HuH-7.5 (cell line): ENCODE measurements around the gene HDAC5.
"Not testable (repeated sequence)": the region's sequence is repeated elsewhere in the genome, so short reads cannot be mapped to it uniquely, and the experiment has no call there.

Experiments
- DNase-seq: peaks from one replicate; pipeline ENCODE4 v3.0.0; 2011; ENCODE audit warnings: low spot score

HDAC5 gene

DNA sequence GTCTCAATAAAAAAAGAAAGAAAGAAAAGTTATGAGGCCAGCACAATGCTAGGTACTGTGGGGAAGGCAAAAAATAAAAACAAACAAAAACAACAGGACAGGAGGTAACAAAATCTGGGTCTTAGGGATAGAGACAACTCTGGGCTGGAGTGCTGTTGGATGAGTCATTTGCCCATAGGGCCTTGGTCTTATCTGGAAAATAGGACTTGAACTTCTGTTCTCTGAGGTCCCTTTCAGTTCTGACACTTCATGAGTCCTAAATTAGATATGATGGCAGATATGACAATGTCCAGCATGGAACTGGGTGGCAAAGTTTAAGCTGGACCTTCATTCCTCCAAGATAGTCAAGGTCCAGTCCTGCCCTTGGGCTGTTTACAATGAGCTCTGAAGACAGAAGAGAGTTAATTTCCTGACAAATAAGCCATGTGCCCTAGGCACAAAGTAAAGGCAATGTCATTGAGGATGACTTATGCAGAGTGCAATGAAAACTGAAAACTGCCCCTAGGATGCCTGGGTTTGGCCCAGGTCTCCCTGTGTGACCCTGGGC is 8.9 kb upstream of the HDAC5 start:
- DNase-seq: no peak

DNA sequence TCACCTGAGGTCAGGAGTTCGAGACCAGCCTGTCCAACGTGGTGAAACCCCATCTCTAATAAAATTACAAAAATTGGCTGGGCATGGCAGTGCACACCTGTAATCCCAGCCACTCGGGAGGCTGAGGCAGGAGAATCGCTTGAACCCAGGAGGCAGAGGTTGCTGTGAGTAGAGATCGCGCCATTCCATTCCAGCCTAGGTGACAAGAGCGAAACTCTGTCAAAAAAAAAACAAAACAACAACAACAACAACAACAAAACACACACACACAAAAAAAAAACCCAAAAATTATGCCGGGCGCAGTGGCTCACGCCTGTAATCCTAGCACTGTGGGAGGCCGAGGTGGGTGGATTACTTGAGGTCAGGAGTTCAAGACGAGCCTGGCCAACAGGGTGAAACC is 7.9 kb upstream of the HDAC5 start:
- DNase-seq: not testable (repeated sequence)

DNA sequence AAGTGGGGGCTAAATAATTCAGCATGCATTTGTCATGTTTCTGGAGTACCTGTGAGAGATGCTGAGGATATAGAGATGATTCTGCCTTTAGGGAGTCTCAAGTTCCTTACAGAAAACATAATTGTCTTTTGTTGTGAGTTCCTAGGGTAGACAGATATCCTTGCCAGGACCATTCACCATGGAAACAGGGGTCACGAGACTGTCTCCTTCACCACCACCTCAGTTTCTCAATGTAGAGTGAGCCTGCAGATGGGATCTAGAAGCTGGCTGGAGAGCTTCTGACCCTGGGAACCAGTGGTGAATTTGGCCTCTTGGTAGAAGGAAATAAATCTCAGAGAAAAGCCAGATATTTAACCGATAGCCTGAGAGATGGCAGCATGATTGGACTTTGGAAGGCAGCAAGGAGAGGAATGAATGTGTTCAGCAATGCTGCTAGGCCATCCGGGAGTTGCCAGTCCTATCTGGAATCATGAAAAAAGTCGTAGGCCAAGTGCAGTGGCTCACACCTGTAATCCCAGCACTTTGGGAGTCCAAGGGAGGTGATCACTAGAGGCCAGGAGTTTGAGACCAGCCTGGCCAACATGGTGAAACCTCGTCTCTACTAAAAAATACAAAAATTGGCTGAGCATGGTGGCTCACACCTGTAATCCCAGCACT is 7.4 kb upstream of the HDAC5 start:
- DNase-seq: no peak

DNA sequence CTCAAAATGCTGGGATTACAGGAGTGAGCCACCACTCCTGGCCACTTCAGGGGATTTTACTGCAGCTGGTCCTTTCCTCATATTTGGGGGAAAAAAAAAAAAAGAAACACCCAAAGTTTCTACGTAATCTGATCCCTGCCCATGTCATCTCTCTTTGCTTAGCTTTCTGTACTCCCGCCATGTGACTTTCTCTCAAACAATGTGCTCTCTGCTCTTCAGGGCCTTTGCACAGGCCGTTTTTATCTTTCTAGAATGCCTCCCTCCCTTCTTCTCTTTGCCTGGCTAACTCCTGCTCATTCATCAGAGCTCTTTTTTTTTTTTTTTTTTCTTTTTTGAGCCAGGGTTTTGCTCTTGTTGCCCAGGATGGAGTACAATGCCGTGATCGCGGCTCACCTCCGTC is 4.9 kb upstream of the HDAC5 start:
- no peak for DNase-seq

GRCh38 chr17:44124118-44124438 is 637 bp upstream of the HDAC5 start:
- DNase-seq: no peak

GRCh38 chr17:44122816-44123355 is 555 bp downstream of the HDAC5 start:
- DNase-seq: no peak

DNA sequence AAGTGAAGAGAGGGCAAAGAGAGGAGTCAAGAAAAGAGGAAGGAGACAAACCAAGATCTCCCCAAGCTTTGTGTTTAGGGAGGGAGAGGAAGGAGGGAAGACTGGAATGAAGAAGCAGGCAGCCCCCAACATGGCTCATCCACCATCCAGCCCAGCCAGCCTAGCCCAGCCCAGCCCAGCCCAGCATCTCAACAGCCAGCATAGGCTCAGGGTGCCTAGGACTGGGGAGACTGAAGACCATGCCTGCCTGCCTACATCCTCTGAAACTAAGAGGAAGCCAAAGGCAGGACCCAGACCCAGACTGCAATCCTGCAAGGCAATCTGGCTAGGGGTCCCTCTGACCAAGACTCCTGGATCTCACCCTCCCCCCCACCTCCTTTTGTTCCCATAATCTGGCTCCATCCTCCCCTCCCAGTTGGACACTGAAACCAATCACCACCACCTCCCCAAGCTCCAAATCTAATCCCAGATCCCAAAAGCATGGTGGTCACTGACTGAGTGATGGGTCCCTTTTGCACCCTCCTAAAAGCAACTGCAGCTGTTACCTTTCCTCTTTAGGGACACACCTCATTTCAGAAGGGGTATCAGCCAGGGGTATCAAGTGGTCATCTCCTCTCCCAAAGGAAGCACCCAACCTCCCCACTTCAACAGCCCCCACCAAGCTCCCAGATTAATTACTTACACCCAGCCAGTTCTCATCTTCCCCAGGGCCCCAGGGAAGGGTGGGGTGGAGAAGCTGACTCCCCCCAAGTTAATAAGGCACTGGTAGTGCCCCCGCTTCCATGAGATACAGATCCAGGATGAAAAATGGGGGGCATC is 1.2 kb downstream of the HDAC5 start:
- no peak for DNase-seq

- no peak for DNase-seq
Observed at GRCh38 chr17:44120851-44121605, 2.4 kb downstream of the HDAC5 start.

DNA sequence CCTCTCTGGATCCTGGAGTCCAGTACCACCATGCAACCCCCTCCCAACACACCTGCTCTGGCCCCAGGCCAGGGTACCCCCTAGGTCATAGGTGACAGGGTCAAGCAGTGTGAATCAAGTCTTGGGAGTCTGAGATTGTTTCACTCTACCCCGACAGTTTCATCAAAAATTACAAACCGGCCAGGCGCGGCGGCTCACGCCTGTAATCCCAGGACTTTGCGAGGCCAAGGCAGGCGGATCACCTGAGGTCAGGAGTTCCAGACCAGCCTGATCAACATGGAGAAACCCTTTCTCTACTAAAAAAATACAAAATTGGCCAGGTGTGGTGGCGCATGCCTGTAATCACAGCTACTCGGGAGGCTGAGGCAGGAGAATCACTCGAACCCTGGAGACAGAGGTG is 3.2 kb downstream of the HDAC5 start:
- not testable (repeated sequence) for DNase-seq

DNA sequence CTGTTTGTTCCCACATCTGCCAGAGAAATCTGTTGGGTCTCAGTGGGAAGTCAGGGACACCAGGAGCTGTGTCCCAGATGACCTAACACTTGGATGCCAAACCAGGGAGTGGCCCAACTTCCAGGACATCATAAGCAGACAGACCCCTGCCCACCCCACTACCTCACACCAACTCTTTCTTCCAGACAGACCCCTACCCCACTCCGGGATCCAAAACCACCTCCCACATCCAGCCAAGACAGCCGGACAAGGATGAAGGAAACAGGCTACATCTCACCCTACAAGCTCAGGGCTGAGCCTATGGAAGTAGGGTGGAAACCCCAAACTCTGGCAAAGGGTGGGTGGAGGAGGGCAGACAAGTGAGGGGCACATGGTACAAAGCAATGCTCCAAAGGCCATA is 3.6 kb downstream of the HDAC5 start:
- DNase-seq: no peak

- no peak for DNase-seq
Observed at GRCh38 chr17:44119062-44119461, 4.4 kb downstream of the HDAC5 start.

DNA sequence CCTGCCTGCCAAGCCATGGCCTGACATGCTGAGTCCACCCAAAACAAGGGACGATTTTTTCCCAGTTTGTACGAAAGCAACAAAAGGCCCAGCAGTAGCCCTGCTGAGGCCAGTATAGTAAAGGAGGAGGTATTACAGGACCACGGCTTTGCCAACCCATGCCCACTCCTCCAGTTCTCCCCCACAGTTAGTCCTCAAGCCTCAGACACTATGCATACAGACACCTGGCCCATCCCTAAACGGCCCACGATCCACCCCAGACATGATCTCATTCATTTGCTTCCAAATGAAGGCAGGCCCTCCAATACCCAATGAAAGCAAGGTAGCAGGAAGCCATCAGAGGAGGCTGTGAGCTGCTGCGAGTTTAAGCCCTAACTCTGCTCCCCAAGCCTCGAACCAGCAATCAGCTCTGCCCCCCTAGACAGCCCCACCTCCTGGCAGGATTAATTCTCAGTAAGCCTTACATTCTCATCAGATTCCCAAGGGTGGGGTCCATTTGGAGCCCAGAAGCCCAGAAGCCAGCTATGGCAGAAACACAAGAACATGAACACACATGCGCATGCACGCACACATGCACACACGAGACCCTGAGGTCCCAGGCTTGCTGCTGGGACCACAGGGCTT is 4.9 kb downstream of the HDAC5 start:
- DNase-seq: no peak

- no peak for DNase-seq
Observed at GRCh38 chr17:44117351-44117750, 6.1 kb downstream of the HDAC5 start.

DNA sequence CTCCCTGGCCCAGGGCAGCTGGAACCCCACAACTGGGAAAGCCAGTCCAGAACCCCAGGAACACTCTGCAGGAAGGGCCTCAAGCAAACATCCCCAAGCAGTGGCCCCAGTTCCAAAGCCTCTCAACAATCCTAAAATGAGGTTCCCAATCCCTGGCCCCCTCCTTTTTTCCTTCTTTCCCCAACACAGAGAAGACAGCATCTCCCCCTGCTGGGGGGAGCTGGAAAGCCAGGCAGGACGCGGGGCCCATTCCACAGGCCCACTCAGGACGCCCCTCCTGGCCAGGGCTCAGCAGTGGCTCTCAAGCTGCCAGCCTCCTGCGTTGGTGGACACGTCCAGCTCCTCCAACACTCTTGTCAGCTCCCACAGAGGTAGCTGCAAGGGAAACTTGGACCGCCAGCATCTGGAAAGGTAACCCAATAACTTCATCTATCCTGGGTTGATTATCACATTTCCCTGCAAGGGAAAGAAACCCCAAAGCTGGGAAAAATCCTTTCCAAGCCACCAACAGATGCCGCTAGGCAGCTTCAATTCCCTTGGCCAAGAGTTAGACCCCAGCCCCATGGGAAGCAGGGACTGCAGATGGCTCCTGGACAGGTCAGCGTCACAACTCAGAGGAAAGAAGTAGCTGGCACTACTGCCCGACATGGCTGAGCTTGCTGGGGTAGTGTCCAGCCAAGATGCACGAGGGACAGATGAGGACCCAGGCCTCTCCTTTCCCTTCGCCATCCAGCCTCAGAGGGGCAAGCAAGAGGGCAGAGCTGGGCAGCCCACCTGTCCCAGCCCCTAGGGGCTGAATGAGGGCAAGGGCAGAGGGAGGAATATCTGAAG is 7.6 kb downstream of the HDAC5 start:
- peak; percentile 69 for DNase-seq

GRCh38 chr17:44113868-44114840 is 9.3 kb downstream of the HDAC5 start:
- no peak for DNase-seq

GRCh38 chr17:44113382-44113781 is 10.1 kb downstream of the HDAC5 start:
- no peak for DNase-seq

GRCh38 chr17:44112284-44113280 is 10.9 kb downstream of the HDAC5 start:
- DNase-seq: no peak

DNA sequence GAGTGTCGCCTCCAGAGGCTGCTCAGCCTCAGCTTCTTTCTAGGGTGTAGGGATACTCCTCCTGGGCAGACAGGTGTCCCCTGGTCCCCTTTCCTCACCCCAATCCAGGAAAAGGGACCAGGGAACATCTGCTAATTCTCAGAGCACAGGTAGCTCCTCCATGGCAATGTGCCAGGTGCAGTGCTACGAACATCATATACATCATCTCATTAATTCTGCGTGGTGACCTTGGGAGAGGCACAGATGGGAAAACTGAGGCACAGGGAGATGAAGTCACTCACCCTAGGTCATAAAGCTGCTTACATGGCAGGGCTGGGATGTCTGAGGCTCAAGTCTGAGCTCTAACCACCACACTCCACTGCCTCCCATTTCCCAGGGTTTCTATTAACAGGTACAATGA is 11.7 kb downstream of the HDAC5 start:
- no peak for DNase-seq
